HG02610 (cell line): ENCODE data around the gene SHCBP1.
"Not testable (repeated sequence)": the region's sequence is repeated elsewhere in the genome, so short reads cannot be mapped to it uniquely, and the experiment has no call there.

Experiments
- ATAC-seq: cut with Tn5 transposase; IDR thresholded peaks from one replicate; pipeline ENCODE4 v1.9.1; 2021; ENCODE audit warnings: mild to moderate bottlenecking, moderate library complexity; ENCODE audit not compliant: unreplicated experiment

Gene SHCBP1

GRCh38 chr16:46621006-46621933 is at the start of gene SHCBP1:
Gene SHCBP1 (minus strand): TSS chr16:46621379. CDS start chr16:46621359, 20 bp downstream.
- ATAC-seq: peak; percentile 93

GRCh38 chr16:46662123-46662522 is 40.9 kb upstream of the SHCBP1 start:
- ATAC-seq: no peak

- peak; percentile 94 for ATAC-seq
Observed at GRCh38 chr16:46658925-46659324, 37.7 kb upstream of the SHCBP1 start.

GRCh38 chr16:46651305-46651704 is 30.1 kb upstream of the SHCBP1 start:
- no peak for ATAC-seq

- no peak for ATAC-seq
Observed at GRCh38 chr16:46650254-46650623, 29.1 kb upstream of the SHCBP1 start.

- ATAC-seq: no peak
Observed at GRCh38 chr16:46649588-46650253, 28.5 kb upstream of the SHCBP1 start.

GRCh38 chr16:46648656-46649055 is 27.5 kb upstream of the SHCBP1 start:
- no peak for ATAC-seq

- ATAC-seq: no peak
Observed at GRCh38 chr16:46638947-46639925, 18.1 kb upstream of the SHCBP1 start.

GRCh38 chr16:46632778-46633733 is 11.9 kb upstream of the SHCBP1 start:
- ATAC-seq: no peak

- no peak for ATAC-seq
Observed at GRCh38 chr16:46629331-46630219, 8.4 kb upstream of the SHCBP1 start.

- no peak for ATAC-seq
Observed at GRCh38 chr16:46627746-46628145, 6.6 kb upstream of the SHCBP1 start.

- not testable (repeated sequence) for ATAC-seq
Observed at GRCh38 chr16:46626681-46627080, 5.5 kb upstream of the SHCBP1 start.

GRCh38 chr16:46624862-46625261 is 3.7 kb upstream of the SHCBP1 start:
- not testable (repeated sequence) for ATAC-seq

GRCh38 chr16:46623707-46624106 is 2.5 kb upstream of the SHCBP1 start:
- not testable (repeated sequence) for ATAC-seq

- ATAC-seq: peak; percentile 33
Observed at GRCh38 chr16:46623246-46623645, 2.1 kb upstream of the SHCBP1 start.

- ATAC-seq: no peak
Observed at GRCh38 chr16:46621934-46622676, 926 bp upstream of the SHCBP1 start.

- no peak for ATAC-seq
Observed at GRCh38 chr16:46620266-46621005, 743 bp downstream of the SHCBP1 start.
